Uterus (tissue), 4 donors: Measurements from ENCODE around the gene KPNA1. TPM values are rescaled to one million over a fixed set of nuclear protein-coding genes. Genes with fewer than 3 reads are reported as not detected.

Experiments
- DNase-seq, 2 donors: peaks; one replicate each; pipeline ENCODE4 v3.0.0-alpha.2; 2019 to 2020
- H3K27ac ChIP-seq, 2 donors: fragments of 200-600 bp; sonication (generic); 1 replicate in 1 of 2; 2 replicates in 1 of 2; pipeline ENCODE4 v1.5.1; 2016 to 2018
- H3K27me3 ChIP-seq, 2 donors: fragments of 200-600 bp; sonication (generic); one replicate each; pipeline ENCODE4 v1.5.1; 2018 to 2019; ENCODE audit warnings: control low read depth in 1 of 2
- H3K36me3 ChIP-seq, 2 donors: fragments of 200-600 bp; sonication (generic); one replicate each; pipeline ENCODE4 v1.5.1; 2019; ENCODE audit warnings: control low read depth in 1 of 2
- H3K4me1 ChIP-seq, 2 donors: fragments of 200-600 bp; sonication (generic); one replicate each; pipeline ENCODE4 v1.5.1; 2018 to 2019; ENCODE audit warnings: control low read depth in 1 of 2
- H3K4me3 ChIP-seq, 2 donors: fragments of 200-600 bp; sonication (generic); 1 replicate in 1 of 2; 2 replicates in 1 of 2; pipeline ENCODE4 v1.5.1; 2018 to 2019; ENCODE audit warnings: mild to moderate bottlenecking in 1 of 2
- H3K9me3 ChIP-seq, 2 donors: fragments of 200-600 bp; sonication (generic); one replicate each; pipeline ENCODE4 v1.5.1; 2019; ENCODE audit warnings: control low read depth in 1 of 2
- POLR2A ChIP-seq, 2 donors: fragments of 450-650 bp; IDR thresholded peaks; one replicate each; pipeline ENCODE4 v1.6.1; 2016; ENCODE audit warnings: antibody characterized with exemption in 2 of 2, mild to moderate bottlenecking in 1 of 2, moderate library complexity in 1 of 2
- intact Hi-C: fragments of 100-400 bp; cut with DNase I; formaldehyde crosslinking; loops from one replicate; pipeline ENCODE4 v1.15.1; 2023; ENCODE audit warnings: low total_unique reads
- total RNA-seq, 4 donors: library from RNA; depleted of rRNA in 3 of 4; stranded (reverse); fragments of >200 nt in 3 of 4; gene quantifications; one replicate each; pipeline versions ENCODE4 v1.1.0 to v1.2.4, GENCODE V29; 2014 to 2023
- TF ChIP-seq, protein P1 (sequence below), 4 experiments: fragments of 200-600 bp in 2 of 4; fragments of 450-650 bp in 2 of 4; sonication (generic) in 2 of 4; IDR thresholded peaks; one replicate each; pipeline ENCODE4 v1.5.1; 2016 to 2019; ENCODE audit warnings: antibody characterized with exemption in 4 of 4, mild to moderate bottlenecking in 2 of 4, moderate library complexity in 1 of 4
- donor health status: DM: yes; HTN: yes; CAD: no.

KPNA1 gene
- total RNA-seq, 4 donors from 2014 or later, result 37.4 to 88.3 (median 46.4) TPM

DNA sequence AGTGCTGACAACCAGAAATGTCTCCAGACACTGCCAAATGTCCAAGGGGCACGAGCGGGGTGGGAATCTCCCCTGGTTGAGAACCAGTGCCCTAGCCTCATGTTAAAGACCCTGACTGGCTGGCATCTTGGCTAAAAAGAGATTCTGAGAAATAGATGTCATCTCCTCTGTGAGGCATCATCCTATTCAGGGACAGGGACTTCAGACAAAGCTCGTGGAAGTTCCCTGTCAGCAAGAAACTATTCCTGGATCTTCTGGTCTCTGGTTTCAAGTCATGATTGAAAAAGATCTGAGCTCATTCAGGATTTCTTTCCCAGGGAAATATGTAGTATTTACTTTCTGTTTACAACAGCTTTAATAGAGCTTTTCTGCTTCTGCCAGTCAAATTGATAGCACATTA lies 109.7 kb downstream of the KPNA1 start:
- H3K4me1 ChIP-seq, result no peaks in the 10 kb centered on the region
- no peak overlapping the region for H3K4me3 ChIP-seq
- intact Hi-C loops, result no loop called here
- H3K36me3 ChIP-seq, result no peaks in the 10 kb centered on the region
- no peaks in the 10 kb centered on the region for H3K27me3 ChIP-seq
- TF ChIP-seq POLR2A (IDR thresholded peaks at IDR 0.05), result no peak
- TF ChIP-seq, protein P1, sequence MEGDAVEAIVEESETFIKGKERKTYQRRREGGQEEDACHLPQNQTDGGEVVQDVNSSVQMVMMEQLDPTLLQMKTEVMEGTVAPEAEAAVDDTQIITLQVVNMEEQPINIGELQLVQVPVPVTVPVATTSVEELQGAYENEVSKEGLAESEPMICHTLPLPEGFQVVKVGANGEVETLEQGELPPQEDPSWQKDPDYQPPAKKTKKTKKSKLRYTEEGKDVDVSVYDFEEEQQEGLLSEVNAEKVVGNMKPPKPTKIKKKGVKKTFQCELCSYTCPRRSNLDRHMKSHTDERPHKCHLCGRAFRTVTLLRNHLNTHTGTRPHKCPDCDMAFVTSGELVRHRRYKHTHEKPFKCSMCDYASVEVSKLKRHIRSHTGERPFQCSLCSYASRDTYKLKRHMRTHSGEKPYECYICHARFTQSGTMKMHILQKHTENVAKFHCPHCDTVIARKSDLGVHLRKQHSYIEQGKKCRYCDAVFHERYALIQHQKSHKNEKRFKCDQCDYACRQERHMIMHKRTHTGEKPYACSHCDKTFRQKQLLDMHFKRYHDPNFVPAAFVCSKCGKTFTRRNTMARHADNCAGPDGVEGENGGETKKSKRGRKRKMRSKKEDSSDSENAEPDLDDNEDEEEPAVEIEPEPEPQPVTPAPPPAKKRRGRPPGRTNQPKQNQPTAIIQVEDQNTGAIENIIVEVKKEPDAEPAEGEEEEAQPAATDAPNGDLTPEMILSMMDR (IDR thresholded peaks at IDR 0.05), result no peak
- no peaks in the 10 kb centered on the region for H3K9me3 ChIP-seq
- no peak overlapping the region for H3K27ac ChIP-seq
- no peak for DNase-seq

DNA sequence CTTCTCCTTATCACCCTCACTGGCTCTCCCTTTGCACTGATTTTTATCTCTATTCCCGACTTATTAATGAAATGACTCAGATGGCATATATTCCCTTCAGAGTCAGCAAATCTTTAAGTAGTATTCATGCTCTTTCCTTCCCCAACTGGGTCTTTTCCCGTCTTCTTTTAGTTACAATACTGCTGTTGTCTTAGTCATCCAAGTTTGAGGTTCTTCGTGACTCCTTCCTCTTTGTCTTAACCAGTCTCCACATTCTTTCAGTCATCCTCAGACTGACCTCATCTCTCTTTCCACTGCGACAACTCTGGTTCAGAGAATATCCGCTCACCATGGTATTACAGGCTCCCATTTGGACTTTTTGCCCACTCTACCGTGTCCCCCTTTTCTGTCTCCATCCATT lies 111.2 kb downstream of the KPNA1 start:
- Histone ChIP-seq H3K27ac (no peak overlapping the region), H3K4me3 (no peak overlapping the region), H3K9me3 (no peaks in the 10 kb centered on the region), H3K27me3 (no peaks in the 10 kb centered on the region), H3K36me3 (no peaks in the 10 kb centered on the region), H3K4me1 (no peaks in the 10 kb centered on the region)
- no peak for DNase-seq
- intact Hi-C loops, result no loop called here
- TF ChIP-seq POLR2A (IDR thresholded peaks at IDR 0.05), result no peak
- TF ChIP-seq, protein P1 (IDR thresholded peaks at IDR 0.05), result no peak

DNA sequence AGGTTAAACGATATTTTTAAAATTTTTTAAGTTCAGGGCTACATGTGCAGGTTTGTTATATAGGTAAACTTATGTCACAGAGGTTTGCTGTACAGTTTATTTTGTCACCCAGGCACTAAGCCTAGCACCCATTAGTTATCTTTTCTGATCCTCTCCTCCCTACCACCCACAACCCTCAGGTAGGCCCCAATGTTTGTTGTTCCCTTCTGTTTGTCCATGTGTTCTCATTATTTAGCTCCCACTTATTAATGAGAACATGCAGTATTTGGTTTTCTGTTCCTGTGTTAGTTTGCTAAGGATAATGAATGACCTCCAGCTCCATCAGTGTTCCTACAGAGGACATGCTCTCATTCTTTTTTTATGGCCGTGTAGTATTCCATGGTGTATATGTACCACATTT lies 115.8 kb downstream of the KPNA1 start:
- no peaks in the 10 kb centered on the region for H3K36me3 ChIP-seq
- intact Hi-C loops, result no loop called here
- H3K27ac ChIP-seq, result no peak overlapping the region
- no peaks in the 10 kb centered on the region for H3K27me3 ChIP-seq
- H3K4me3 ChIP-seq, result no peak overlapping the region
- TF ChIP-seq, protein P1 (IDR thresholded peaks at IDR 0.05), result no peak
- no peaks in the 10 kb centered on the region for H3K4me1 ChIP-seq
- no peaks in the 10 kb centered on the region for H3K9me3 ChIP-seq
- DNase-seq, result no peak

DNA sequence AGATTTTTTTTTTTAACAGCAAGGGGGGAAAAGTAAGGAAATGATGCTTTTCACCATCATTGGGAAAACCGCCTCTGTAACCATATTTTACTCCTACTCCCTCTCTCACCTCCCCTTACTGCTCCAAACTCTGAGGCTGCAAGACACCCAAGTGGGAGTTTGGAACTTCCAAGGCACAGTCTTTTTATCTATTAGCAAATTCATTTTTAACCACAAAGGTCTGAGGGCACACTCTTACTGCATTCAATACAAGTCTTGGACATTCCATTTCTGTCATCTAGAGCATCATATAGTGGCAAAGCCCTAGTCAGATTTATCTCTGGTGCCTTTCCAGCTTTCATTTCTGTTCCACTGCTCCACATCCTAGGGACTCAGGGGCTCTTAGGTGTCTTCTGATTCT lies 117.5 kb downstream of the KPNA1 start:
- no peaks in the 10 kb centered on the region for H3K9me3 ChIP-seq
- DNase-seq, result no peak
- H3K4me1 ChIP-seq, result no peaks in the 10 kb centered on the region
- TF ChIP-seq POLR2A (IDR thresholded peaks at IDR 0.05), result no peak
- TF ChIP-seq, protein P1 (IDR thresholded peaks at IDR 0.05), result no peak
- intact Hi-C loops, result no loop called here
- H3K27ac ChIP-seq, result no peak overlapping the region
- H3K36me3 ChIP-seq, result no peaks in the 10 kb centered on the region
- no peaks in the 10 kb centered on the region for H3K27me3 ChIP-seq
- H3K4me3 ChIP-seq, result no peak overlapping the region

DNA sequence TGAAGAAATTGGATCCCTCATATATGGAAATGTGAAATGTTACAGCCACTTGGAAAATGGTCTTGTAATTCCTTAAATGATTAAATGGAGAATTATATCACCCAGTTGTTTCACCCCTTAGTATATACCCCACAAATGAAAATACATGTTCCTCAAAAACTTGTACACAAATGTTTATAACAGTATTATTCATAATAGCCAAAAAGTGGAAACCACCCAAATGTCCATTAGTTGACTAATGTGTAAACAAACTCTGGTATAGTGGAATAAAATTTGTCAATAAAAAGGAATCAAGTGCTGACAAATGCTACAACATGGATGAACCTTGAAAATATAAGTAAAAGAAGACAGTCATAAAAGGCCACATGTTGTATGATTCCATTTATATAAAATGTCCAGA lies 118.2 kb downstream of the KPNA1 start:
- intact Hi-C loops, result no loop called here
- no peaks in the 10 kb centered on the region for H3K27me3 ChIP-seq

More for the DNA sequence above, 118.2 kb downstream of the KPNA1 start:
- no peak for DNase-seq
- Histone ChIP-seq H3K27ac (no peak overlapping the region), H3K9me3 (no peaks in the 10 kb centered on the region), H3K4me1 (no peaks in the 10 kb centered on the region), H3K36me3 (no peaks in the 10 kb centered on the region), H3K4me3 (no peak overlapping the region)
- no peak for TF ChIP-seq POLR2A (IDR thresholded peaks at IDR 0.05)
- TF ChIP-seq, protein P1 (IDR thresholded peaks at IDR 0.05), result no peak
